ENCODE data around the gene DNAI7. TPM values are rescaled to one million over a fixed set of nuclear protein-coding genes. Genes with fewer than 3 reads are reported as not detected.

The DNAI7 gene
- total RNA-seq, 2 experiments from 2014 or later: 0.36 TPM; not detected in 1

DNA sequence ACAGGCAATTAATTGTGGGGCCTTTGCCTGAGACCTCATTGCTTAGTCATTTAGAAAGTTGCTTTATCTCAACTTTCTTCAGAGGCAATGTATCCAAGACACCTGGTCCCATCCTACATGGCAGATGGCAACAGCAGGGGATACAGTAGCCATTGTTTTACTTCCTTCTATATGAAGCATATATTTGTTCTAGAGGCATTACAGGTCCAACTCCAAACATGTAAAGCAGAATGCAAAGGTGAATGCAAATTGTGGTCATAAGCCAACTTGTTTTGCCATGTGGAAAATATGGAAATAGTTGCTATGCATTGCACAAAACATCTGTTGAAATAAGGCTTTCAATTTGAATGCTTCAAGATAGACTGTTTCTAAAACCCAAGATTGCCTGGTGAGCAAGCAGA is 136.3 kb downstream of the DNAI7 start:
- Mint-ChIP-seq H3K27me3 (no peaks in the 10 kb centered on the region), H3K4me1 (ENCODE audit: low read depth) (peaks cover 80% of the 10 kb centered on the region), H3K4me3 (peak overlapping the region; percentile 34), H3K9me3 (no peaks in the 10 kb centered on the region), H3K27ac (no peak overlapping the region), H3K36me3 (ENCODE audit: low read depth) (peaks cover 35% of the 10 kb centered on the region)
- ChIA-PET POLR2A (no interaction called here), CTCF (no interaction called here)
- DNase-seq: no peak
- no peak for ATAC-seq (ENCODE audit: poor library complexity)
- H3K27me3 ChIP-seq (ENCODE audit: control insufficient read depth in 1 of 2, insufficient read depth in 2 of 2, low read length in 2 of 2): no peaks in the 10 kb centered on the region
- TF ChIP-seq CTCF (IDR thresholded peaks at IDR 0.05): no peak
- H3K36me3 ChIP-seq (ENCODE audit: insufficient read depth, low read length): peaks cover 15% of the 10 kb centered on the region
- no peak overlapping the region for H3K27ac ChIP-seq (ENCODE audit: low read depth in 1 of 2, low read length in 2 of 2)
- H3K9me3 ChIP-seq (ENCODE audit: control insufficient read depth in 1 of 2, insufficient read depth in 1 of 2, low read length in 2 of 2): no peaks in the 10 kb centered on the region
- intact Hi-C loops (cut with DNase I, micrococcal nuclease): loop anchor here in 1 of 2 experiments (5.0 kb wide), 1 partner anchor 129 kb away; no protein-coding TSS in a partner anchor
- H3K4me3 ChIP-seq (ENCODE audit: low read length): no peak overlapping the region
- peaks cover 20% of the 10 kb centered on the region for H3K4me1 ChIP-seq (ENCODE audit: insufficient read depth, low read length)

Other genes starting within 250 kb of the DNAI7 start
- under 1 TPM; 0.34 to 0.91 TPM for gene BCAT1, start 246.1 kb downstream of the DNAI7 start, total RNA-seq
- 10 to 100 TPM; 32.9 to 39.8 TPM for gene ETFRF1, start 77 bp upstream of the DNAI7 start, total RNA-seq
- gene KRAS, start 55.8 kb upstream of the DNAI7 start, total RNA-seq: 10 to 100 TPM; 45.0 to 48.7 TPM